Fibroblast of pulmonary artery (primary cell): ENCODE data around the gene HPSE2.
"Not testable (repeated sequence)": the region's sequence is repeated elsewhere in the genome, so short reads cannot be mapped to it uniquely, and the experiment has no call there.

ENCODE experiments used
- DNase-seq: peaks from one replicate; pipeline ENCODE4 v3.0.0-alpha.2; 2010; ENCODE audit warnings: low read depth
- H3K4me3 ChIP-seq: replicated peaks from 2 replicates; pipeline ENCODE4 v1.5.1; 2011; ENCODE audit warnings: low read depth, mild to moderate bottlenecking, control low read depth, low read length, moderate library complexity
- CTCF ChIP-seq: IDR thresholded peaks from 2 replicates; pipeline ENCODE4 v1.5.1; 2011; ENCODE audit warnings: mild to moderate bottlenecking, control low read depth, low read length, inconsistent platforms; ENCODE audit errors: missing control alignments

HPSE2 gene

GRCh38 chr10:98915911-98916310, 319.7 kb downstream of the HPSE2 start:
- DNase-seq: no peak
- H3K4me3 ChIP-seq: no peak overlapping the region
- no peak for TF ChIP-seq CTCF

- no peak for DNase-seq
These were observed 325.1 kb downstream of the HPSE2 start for GRCh38 chr10:98910546-98910945.

GRCh38 chr10:98910048-98910447, 325.6 kb downstream of the HPSE2 start:
- TF ChIP-seq CTCF: no peak

More at GRCh38 chr10:98910546-98910945, 325.1 kb downstream of the HPSE2 start:
- no peak overlapping the region for H3K4me3 ChIP-seq
- no peak for TF ChIP-seq CTCF

GRCh38 chr10:98908868-98909267, 326.8 kb downstream of the HPSE2 start:
- H3K4me3 ChIP-seq: no peak overlapping the region
- no peak for DNase-seq
- TF ChIP-seq CTCF: no peak

More at GRCh38 chr10:98910048-98910447, 325.6 kb downstream of the HPSE2 start:
- no peak for DNase-seq
- H3K4me3 ChIP-seq: no peak overlapping the region

- not testable (repeated sequence) for DNase-seq, H3K4me3 ChIP-seq
These were observed 327.4 kb downstream of the HPSE2 start for GRCh38 chr10:98908247-98908646.

- TF ChIP-seq CTCF: no peak
- no peak overlapping the region for H3K4me3 ChIP-seq
- no peak for DNase-seq
These were observed 334.1 kb downstream of the HPSE2 start for GRCh38 chr10:98901441-98902110.

- TF ChIP-seq CTCF: no peak
- H3K4me3 ChIP-seq: no peak overlapping the region
These were observed 336.6 kb downstream of the HPSE2 start for GRCh38 chr10:98899018-98899417.

More at GRCh38 chr10:98899018-98899417, 336.6 kb downstream of the HPSE2 start:
- no peak for DNase-seq
